Astrocyte (in vitro differentiated cells and primary cell): ENCODE measurements around the gene VAMP8. TPM values are rescaled to one million over a fixed set of nuclear protein-coding genes. Genes with fewer than 3 reads are reported as not detected.

ENCODE experiments used
- DNase-seq: peaks from one replicate; pipeline ENCODE4 v3.0.0-alpha.2; 2010; ENCODE audit warnings: low read depth
- FAIRE-seq: peaks from 2 replicates; lab custom pipeline; 2011; peaks lifted over from hg19 to GRCh38; lab: Jason Lieb, UNC
- H2AFZ ChIP-seq: 2 replicates; pipeline ENCODE4 v1.6.0; 2012; ENCODE audit warnings: low read depth, low read length, inconsistent platforms
- H3K27ac ChIP-seq: 2 replicates; pipeline ENCODE4 v1.5.1; 2011; ENCODE audit warnings: low read depth, low read length, inconsistent platforms
- H3K27me3 ChIP-seq: 2 replicates; pipeline ENCODE4 v1.6.0; 2011; ENCODE audit warnings: low read length, inconsistent platforms; ENCODE audit not compliant: insufficient read depth
- H3K36me3 ChIP-seq: 2 replicates; pipeline ENCODE4 v1.5.1; 2011; ENCODE audit warnings: low read length, inconsistent platforms; ENCODE audit not compliant: insufficient read depth
- H3K4me1 ChIP-seq: 2 replicates; pipeline ENCODE4 v1.5.1; 2011; ENCODE audit warnings: low read length, inconsistent platforms; ENCODE audit not compliant: insufficient read depth
- H3K4me2 ChIP-seq: 2 replicates; pipeline ENCODE4 v1.6.0; 2012; ENCODE audit warnings: low read length, inconsistent platforms
- H3K4me3 ChIP-seq: 2 replicates; pipeline ENCODE4 v1.5.1; 2011; ENCODE audit warnings: low read depth, mild to moderate bottlenecking, low read length, inconsistent platforms; ENCODE audit not compliant: insufficient read depth
- H3K79me2 ChIP-seq: 2 replicates; pipeline ENCODE4 v1.6.0; 2012; ENCODE audit warnings: mild to moderate bottlenecking, low read length, inconsistent platforms; ENCODE audit not compliant: insufficient read depth
- H3K9ac ChIP-seq: 2 replicates; pipeline ENCODE4 v1.6.0; 2012; ENCODE audit warnings: mild to moderate bottlenecking, low read length, inconsistent platforms
- H3K9me3 ChIP-seq: 2 replicates; pipeline ENCODE4 v1.5.1; 2012; ENCODE audit warnings: low read depth, mild to moderate bottlenecking, low read length, inconsistent platforms; ENCODE audit not compliant: insufficient read depth
- H4K20me1 ChIP-seq: 2 replicates; pipeline ENCODE4 v1.6.0; 2012; ENCODE audit warnings: low read length, inconsistent platforms; ENCODE audit not compliant: insufficient read depth
- H3K27ac Mint-ChIP-seq: one replicate; pipeline ENCODE4 v1.8.0; 2021; ENCODE audit warnings: mild to moderate bottlenecking, mixed read lengths; ENCODE audit not compliant: unreplicated experiment
- H3K27me3 Mint-ChIP-seq: one replicate; pipeline ENCODE4 v1.8.0; 2021; ENCODE audit warnings: low read depth, mixed read lengths; ENCODE audit not compliant: unreplicated experiment
- H3K36me3 Mint-ChIP-seq: one replicate; pipeline ENCODE4 v1.8.0; 2021; ENCODE audit warnings: low read depth, mixed read lengths; ENCODE audit not compliant: unreplicated experiment
- H3K4me1 Mint-ChIP-seq: one replicate; pipeline ENCODE4 v1.8.0; 2021; ENCODE audit warnings: low read depth, mixed read lengths; ENCODE audit not compliant: unreplicated experiment
- H3K4me3 Mint-ChIP-seq: one replicate; pipeline ENCODE4 v1.8.0; 2021; ENCODE audit warnings: mild to moderate bottlenecking, moderate library complexity, mixed read lengths; ENCODE audit not compliant: unreplicated experiment
- H3K9me3 Mint-ChIP-seq: one replicate; pipeline ENCODE4 v1.8.0; 2021; ENCODE audit warnings: mild to moderate bottlenecking, mixed read lengths; ENCODE audit not compliant: unreplicated experiment
- CTCF ChIP-seq: IDR thresholded peaks from 2 replicates; pipeline ENCODE4 v1.5.1; 2011; ENCODE audit warnings: low read depth, mild to moderate bottlenecking, inconsistent platforms, low read length, moderate library complexity; ENCODE audit not compliant: insufficient read depth
- EZH2 ChIP-seq: IDR thresholded peaks from 2 replicates; pipeline ENCODE4 v1.6.1; 2012; ENCODE audit warnings: mild to moderate bottlenecking, low read length, inconsistent platforms; ENCODE audit not compliant: insufficient read depth
- total RNA-seq: library from RNA; stranded (reverse); gene quantifications from 2 replicates; pipeline ENCODE4 v1.2.1, GENCODE V29; 2021

Gene VAMP8
- total RNA-seq, 1 donor from 2014 or later = 35.3 TPM

GRCh38 chr2:85631316-85631715 lies 53.9 kb downstream of the VAMP8 start:
- Histone ChIP-seq H3K4me3 (no peak overlapping the region), H4K20me1 (peaks cover 26% of the 10 kb centered on the region), H2AFZ (no peak overlapping the region), H3K27ac (no peak overlapping the region), H3K27me3 (no peaks in the 10 kb centered on the region), H3K79me2 (peaks cover 24% of the 10 kb centered on the region), H3K9me3 (no peaks in the 10 kb centered on the region), H3K4me2 (no peak overlapping the region), H3K36me3 (peaks cover 40% of the 10 kb centered on the region), H3K9ac (no peak overlapping the region), H3K4me1 (no peaks in the 10 kb centered on the region)
- FAIRE-seq (no peak), DNase-seq (no peak)
- Mint-ChIP-seq H3K9me3 (no peaks in the 10 kb centered on the region), H3K27ac (no peak overlapping the region), H3K36me3 (peaks cover 14% of the 10 kb centered on the region), H3K4me3 (no peak overlapping the region), H3K27me3 (no peaks in the 10 kb centered on the region), H3K4me1 (peaks cover 3% of the 10 kb centered on the region)
- no peak for TF ChIP-seq CTCF
- TF ChIP-seq EZH2 = no peak

Other genes starting within 250 kb of the VAMP8 start
- gene TGOLN2, start 249.6 kb upstream of the VAMP8 start, total RNA-seq = 86.7 and 90.8 TPM in 2 replicates
- gene RETSAT, start 223.1 kb upstream of the VAMP8 start, total RNA-seq = 38.2 and 38.5 TPM in 2 replicates
- 11.2 and 11.7 TPM in 2 replicates for gene ELMOD3, start 222.8 kb upstream of the VAMP8 start, total RNA-seq
- gene CAPG, start 167.2 kb upstream of the VAMP8 start, total RNA-seq = 59.3 and 68.2 TPM in 2 replicates
- 0.58 and 0.64 TPM in 2 replicates for gene SH2D6, start 158.9 kb upstream of the VAMP8 start, total RNA-seq
- gene MAT2A, start 38.4 kb upstream of the VAMP8 start, total RNA-seq = 175 and 180 TPM in 2 replicates
- gene GGCX, start 16.1 kb upstream of the VAMP8 start, total RNA-seq = 79.0 and 94.6 TPM in 2 replicates
- 17.1 and 17.6 TPM in 2 replicates for gene VAMP5, start 6.8 kb downstream of the VAMP8 start, total RNA-seq
- gene RNF181, start 18.2 kb downstream of the VAMP8 start, total RNA-seq = 155 and 176 TPM in 2 replicates
- gene TMEM150A, start 25.1 kb downstream of the VAMP8 start, total RNA-seq = 20.4 and 22.2 TPM in 2 replicates
- 14.3 and 17.8 TPM in 2 replicates for gene C2orf68, start 34.5 kb downstream of the VAMP8 start, total RNA-seq
- 44.4 and 48.3 TPM in 2 replicates for gene USP39, start 38.6 kb downstream of the VAMP8 start, total RNA-seq
- not detected in 2 replicates for gene SFTPB, start 90.6 kb downstream of the VAMP8 start, total RNA-seq
- gene GNLY, start 116.8 kb downstream of the VAMP8 start, total RNA-seq = not detected in 2 replicates
- gene ATOH8, start 176.4 kb downstream of the VAMP8 start, total RNA-seq = 1.2 and 1.9 TPM in 2 replicates